ENCODE data around the gene KCNIP4.
"Not testable (repeated sequence)": the region's sequence is repeated elsewhere in the genome, so short reads cannot be mapped to it uniquely, and the experiment has no call there.

Gene KCNIP4

GRCh38 chr4:21363701-21364100, 584.9 kb downstream of the KCNIP4 start:
- no peak for TF ChIP-seq CTCF (IDR thresholded peaks at IDR 0.05; ENCODE audit: low read depth, low read length, missing control alignments)
- DNase-seq (ENCODE audit: extremely low read depth, low read depth), result no peak
- no peak overlapping the region for H3K4me3 ChIP-seq (replicated peaks; ENCODE audit: low read depth, low read length)

GRCh38 chr4:21352354-21352753, 596.2 kb downstream of the KCNIP4 start:
- not testable (repeated sequence) for H3K4me3 ChIP-seq (replicated peaks; ENCODE audit: low read depth, low read length); DNase-seq (ENCODE audit: extremely low read depth, low read depth)

- no peak for DNase-seq (ENCODE audit: extremely low read depth, low read depth)
- no peak for TF ChIP-seq CTCF (IDR thresholded peaks at IDR 0.05; ENCODE audit: low read depth, low read length, missing control alignments)
- H3K4me3 ChIP-seq (replicated peaks; ENCODE audit: low read depth, low read length), result no peak overlapping the region
Measured at GRCh38 chr4:21347142-21347541, 601.4 kb downstream of the KCNIP4 start.

- DNase-seq (ENCODE audit: extremely low read depth, low read depth), result no peak
- H3K4me3 ChIP-seq (replicated peaks; ENCODE audit: low read depth, low read length), result no peak overlapping the region
- TF ChIP-seq CTCF (IDR thresholded peaks at IDR 0.05; ENCODE audit: low read depth, low read length, missing control alignments), result no peak
Measured at GRCh38 chr4:21327976-21328700, 620.4 kb downstream of the KCNIP4 start.

GRCh38 chr4:21320034-21320433, 628.5 kb downstream of the KCNIP4 start:
- no peak for DNase-seq (ENCODE audit: extremely low read depth, low read depth)
- H3K4me3 ChIP-seq (replicated peaks; ENCODE audit: low read depth, low read length), result no peak overlapping the region
- no peak for TF ChIP-seq CTCF (IDR thresholded peaks at IDR 0.05; ENCODE audit: low read depth, low read length, missing control alignments)

GRCh38 chr4:21307709-21308108, 640.9 kb downstream of the KCNIP4 start:
- DNase-seq (ENCODE audit: extremely low read depth, low read depth), result no peak
- H3K4me3 ChIP-seq (replicated peaks; ENCODE audit: low read depth, low read length), result no peak overlapping the region
- no peak for TF ChIP-seq CTCF (IDR thresholded peaks at IDR 0.05; ENCODE audit: low read depth, low read length, missing control alignments)

- no peak for TF ChIP-seq CTCF (IDR thresholded peaks at IDR 0.05; ENCODE audit: low read depth, low read length, missing control alignments)
- DNase-seq (ENCODE audit: extremely low read depth, low read depth), result no peak
- no peak overlapping the region for H3K4me3 ChIP-seq (replicated peaks; ENCODE audit: low read depth, low read length)
Measured at GRCh38 chr4:21304540-21304887, 644.1 kb downstream of the KCNIP4 start.
